SK-N-SH (cell line): ENCODE measurements around the gene C14orf132. TPM values are rescaled to one million over a fixed set of nuclear protein-coding genes. Genes with fewer than 3 reads are reported as not detected.

Experiments
- CTCF ChIA-PET: fragments of 300-600, 350-600 bp; formaldehyde crosslinking; extraction: SDS; loops from one replicate; lab custom pipeline; 2021; lab: Yijun Ruan, JAX
- POLR2A ChIA-PET: fragments of 350-600 bp; sonication (Branson Sonifier 250); formaldehyde crosslinking; extraction: SDS; loops from one replicate; lab custom pipeline; 2020; ENCODE audit warnings: antibody characterized with exemption, inconsistent platforms; lab: Yijun Ruan, JAX
- DNase-seq: peaks from one replicate; pipeline ENCODE4 v3.0.0; 2012
- H2AFZ ChIP-seq: fragments of 200-600 bp; sonication (generic); 2 replicates; pipeline ENCODE4 v1.8.1; 2016; ENCODE audit warnings: antibody characterized with exemption, mild to moderate bottlenecking, low read depth
- H3F3A ChIP-seq: fragments of 200-600 bp; sonication (generic); replicated peaks from 2 replicates; pipeline ENCODE3; 2016; ENCODE audit warnings: antibody characterized with exemption, mild to moderate bottlenecking; ENCODE audit not compliant: insufficient read depth
- H3K27ac ChIP-seq, 2 experiments: fragments of 200-500 bp in 1 of 2; fragments of 200-600 bp in 1 of 2; sonication (Bioruptor generic) in 1 of 2; sonication (generic), shearing (Covaris generic) in 1 of 2; 2 replicates each; pipeline versions ENCODE4 v1.5.1 to v1.6.1; 2014 to 2016; ENCODE audit warnings: low read depth in 2 of 2, inconsistent platforms in 1 of 2, low read length in 1 of 2, mild to moderate bottlenecking in 1 of 2, mixed read lengths in 1 of 2
- H3K27me3 ChIP-seq: fragments of 200-600 bp; sonication (generic), shearing (Covaris generic); 2 replicates; pipeline ENCODE4 v1.6.1; 2016; ENCODE audit warnings: mixed run types; ENCODE audit not compliant: insufficient read depth
- H3K36me3 ChIP-seq, 2 experiments: fragments of 200-500 bp in 1 of 2; fragments of 200-600 bp in 1 of 2; sonication (Bioruptor generic) in 1 of 2; sonication (generic) in 1 of 2; replicated peaks in 1 of 2; 2 replicates each; pipeline versions ENCODE3 to v1.5.1; 2014 to 2016; ENCODE audit warnings: low read length in 1 of 2, mild to moderate bottlenecking in 1 of 2; ENCODE audit not compliant: insufficient read depth in 2 of 2, control insufficient read depth in 1 of 2
- H3K4me1 ChIP-seq, 2 experiments: fragments of 200-500 bp in 1 of 2; fragments of 200-600 bp in 1 of 2; sonication (Bioruptor generic) in 1 of 2; sonication (generic), shearing (Covaris generic) in 1 of 2; 2 replicates each; pipeline versions ENCODE4 v1.5.1 to v1.6.1; 2014 to 2016; ENCODE audit warnings: low read depth in 1 of 2, low read length in 1 of 2, mixed run types in 1 of 2; ENCODE audit not compliant: insufficient read depth in 2 of 2, control insufficient read depth in 1 of 2
- H3K4me2 ChIP-seq: fragments of 200-600 bp; sonication (generic), shearing (Covaris generic); 2 replicates; pipeline ENCODE4 v1.6.1; 2017; ENCODE audit warnings: mixed run types
- H3K4me3 ChIP-seq, 2 experiments: fragments of 200-500 bp in 1 of 2; fragments of 200-600 bp in 1 of 2; sonication (Bioruptor generic) in 1 of 2; sonication (generic), shearing (Covaris generic) in 1 of 2; 2 replicates each; pipeline versions ENCODE4 v1.5.1 to v1.8.1; 2014 to 2016; ENCODE audit warnings: low read depth in 2 of 2, inconsistent platforms in 1 of 2, low read length in 1 of 2, mild to moderate bottlenecking in 1 of 2, mixed read lengths in 1 of 2, moderate library complexity in 1 of 2
- H3K79me2 ChIP-seq: fragments of 200-600 bp; sonication (generic); 2 replicates; pipeline ENCODE4 v1.8.1; 2017; ENCODE audit warnings: mild to moderate bottlenecking; ENCODE audit not compliant: insufficient read depth
- H3K9ac ChIP-seq: fragments of 200-600 bp; sonication (generic); 2 replicates; pipeline ENCODE4 v1.6.1; 2017; ENCODE audit warnings: mixed run types
- H3K9me2 ChIP-seq: fragments of 200-600 bp; sonication (generic); 2 replicates; pipeline ENCODE4 v1.6.1; 2017; ENCODE audit warnings: mixed run types
- H3K9me3 ChIP-seq: fragments of 200-600 bp; sonication (generic); 2 replicates; pipeline ENCODE4 v1.6.1; 2017; ENCODE audit warnings: mixed run types, mild to moderate bottlenecking, moderate library complexity
- H4K20me1 ChIP-seq: fragments of 200-600 bp; sonication (generic); 2 replicates; pipeline ENCODE4 v1.6.1; 2017; ENCODE audit warnings: mild to moderate bottlenecking, mixed run types; ENCODE audit not compliant: insufficient read depth
- CHD2 ChIP-seq: fragments of 150-350 bp; IDR thresholded peaks from 2 replicates; pipeline ENCODE4 v1.6.1; 2018; ENCODE audit warnings: low read length; ENCODE audit not compliant: partially characterized antibody
- EP300 ChIP-seq, 2 experiments: IDR thresholded peaks; 2 replicates each; pipeline versions ENCODE4 v1.4.0 to v1.6.1; 2012; ENCODE audit warnings: borderline replicate concordance in 1 of 2, low read depth in 1 of 2, low read length in 1 of 2
- EZH2phosphoT487 ChIP-seq: fragments of 200-600 bp; sonication (generic); IDR thresholded peaks from 2 replicates; pipeline ENCODE4 v1.6.1; 2017; ENCODE audit warnings: low read depth, mixed run types, mild to moderate bottlenecking, antibody characterized with exemption, moderate library complexity, borderline replicate concordance
- FOXM1 ChIP-seq: IDR thresholded peaks from 2 replicates; pipeline ENCODE4 v1.4.0; 2012; ENCODE audit warnings: low read depth, mild to moderate bottlenecking
- GATA2 ChIP-seq: sonication (generic); formaldehyde crosslinking; IDR thresholded peaks from 2 replicates; pipeline ENCODE4 v1.5.0; 2020; ENCODE audit warnings: mild to moderate bottlenecking, missing genetic modification reagents
- IRF3 ChIP-seq: fragments of 150-350 bp; IDR thresholded peaks from 2 replicates; pipeline ENCODE4 v1.6.1; 2016; ENCODE audit warnings: mild to moderate bottlenecking, low read depth, low read length
- MXI1 ChIP-seq: IDR thresholded peaks from 2 replicates; pipeline ENCODE4 v1.6.1; 2012; ENCODE audit warnings: mild to moderate bottlenecking, low read depth, low read length, improper control_type of control experiment
- NFIC ChIP-seq: IDR thresholded peaks from 2 replicates; pipeline ENCODE4 v1.4.0; 2012; ENCODE audit warnings: borderline replicate concordance
- NRF1 ChIP-seq: IDR thresholded peaks from 2 replicates; pipeline ENCODE4 v1.6.1; 2012; ENCODE audit warnings: low read depth, mild to moderate bottlenecking, low read length
- POLR2AphosphoS5 ChIP-seq: IDR thresholded peaks from 2 replicates; pipeline ENCODE4 v1.6.1; 2012; ENCODE audit warnings: low read depth, low read length
- RAD21 ChIP-seq: IDR thresholded peaks from 2 replicates; pipeline ENCODE4 v1.6.1; 2012; ENCODE audit warnings: mild to moderate bottlenecking, low read length
- RCOR1 ChIP-seq: fragments of 150-350 bp; IDR thresholded peaks from 2 replicates; pipeline ENCODE4 v1.6.1; 2017; ENCODE audit warnings: antibody characterized with exemption, low read length
- RFX5 ChIP-seq: IDR thresholded peaks from 2 replicates; pipeline ENCODE4 v1.6.1; 2012; ENCODE audit warnings: mild to moderate bottlenecking, improper control_type of control experiment, low read length
- RXRA ChIP-seq: IDR thresholded peaks from 2 replicates; pipeline ENCODE4 v1.4.0; 2012; ENCODE audit warnings: low read depth, mild to moderate bottlenecking, borderline replicate concordance
- SIN3A ChIP-seq: IDR thresholded peaks from 2 replicates; pipeline ENCODE4 v1.6.1; 2012; ENCODE audit warnings: low read depth, mild to moderate bottlenecking, low read length, moderate library complexity, borderline replicate concordance
- SMC3 ChIP-seq: IDR thresholded peaks from 2 replicates; pipeline ENCODE4 v1.6.1; 2012; ENCODE audit warnings: low read depth, low read length, improper control_type of control experiment
- TCF12 ChIP-seq: IDR thresholded peaks from 2 replicates; pipeline ENCODE4 v1.4.0; 2012
- TEAD4 ChIP-seq: IDR thresholded peaks from 2 replicates; pipeline ENCODE4 v1.4.0; 2012; ENCODE audit warnings: mild to moderate bottlenecking, borderline replicate concordance; ENCODE audit not compliant: insufficient read depth
- USF1 ChIP-seq: IDR thresholded peaks from 2 replicates; pipeline ENCODE4 v1.4.0; 2012; ENCODE audit warnings: low read depth, borderline replicate concordance
- USF2 ChIP-seq: fragments of 150-350 bp; IDR thresholded peaks from 2 replicates; pipeline ENCODE4 v1.6.1; 2017; ENCODE audit warnings: antibody characterized with exemption, low read length, low read depth, borderline replicate concordance
- YY1 ChIP-seq: IDR thresholded peaks from 2 replicates; pipeline ENCODE4 v1.4.0; 2012; ENCODE audit warnings: low read depth, mild to moderate bottlenecking
- WGBS: methylation state at CpG from one replicate; pipeline ENCODE4 v1.1.6; 2017; ENCODE audit warnings: low lambda C conversion rate; 5-methylcytosine and 5-hydroxymethylcytosine counted together
- polyA plus RNA-seq, 3 experiments: library from polyadenylated mRNA; depleted of rRNA; stranded (reverse); fragments of >200 nt; gene quantifications; 2 replicates each; pipeline ENCODE4 v1.2.3, GENCODE V29; 2012
- TF ChIP-seq, protein P1 (sequence below): IDR thresholded peaks from 2 replicates; pipeline ENCODE4; 2012
- TF ChIP-seq, protein P2 (sequence below): IDR thresholded peaks from 2 replicates; pipeline ENCODE4 v1.6.1; 2012; ENCODE audit warnings: mild to moderate bottlenecking, low read depth, low read length, moderate library complexity

The C14orf132 gene
- polyA plus RNA-seq, 1 of the 3 experiments (the other 2 are of a cell fraction) = 5.5 TPM

DNA sequence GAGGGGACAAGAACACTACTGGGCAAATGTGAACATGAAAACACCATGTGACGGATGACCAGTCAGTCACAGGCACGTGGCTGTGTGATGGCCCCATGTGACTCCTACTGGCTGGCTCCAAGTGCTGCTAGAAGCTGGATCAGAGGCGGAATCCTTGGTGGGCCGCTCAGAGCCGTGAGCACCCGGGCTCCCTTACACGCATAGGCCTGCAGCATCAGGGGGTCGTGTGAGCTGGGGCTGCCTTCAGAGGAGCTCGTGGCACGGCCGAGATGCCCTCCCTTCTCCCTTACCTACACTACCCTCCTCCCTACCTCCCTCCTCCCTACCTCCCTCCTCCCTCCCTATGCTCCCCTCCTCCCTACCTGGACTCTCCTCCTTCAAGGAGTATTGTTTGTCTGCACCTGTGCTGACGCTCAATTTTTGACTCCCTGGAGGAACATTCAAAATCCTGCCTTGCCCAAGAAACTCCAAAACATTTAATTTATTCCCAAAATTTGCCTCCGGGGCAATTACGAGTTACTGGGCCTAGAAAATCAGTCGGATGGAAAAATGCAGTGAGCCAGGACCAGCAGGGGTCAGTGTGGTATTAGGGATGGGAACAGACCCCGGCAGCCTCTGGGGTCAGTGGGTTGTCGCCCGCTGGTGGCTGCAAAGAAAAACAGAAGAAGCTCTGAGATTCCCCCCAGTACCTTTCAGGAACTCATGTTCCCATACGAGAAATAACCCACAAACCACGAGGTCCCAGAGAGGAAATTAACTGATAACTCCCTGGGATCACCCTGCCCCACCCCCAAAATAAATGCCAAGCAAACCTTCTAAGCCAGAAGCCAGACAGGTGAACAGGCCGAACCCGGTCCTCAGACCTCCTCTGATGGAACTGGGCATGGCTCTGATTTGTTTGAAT lies 61.3 kb downstream of the C14orf132 start:
- Histone ChIP-seq H4K20me1 (no peaks in the 10 kb centered on the region), H3K4me1 (peaks cover 10 to 52% of the 10 kb centered on the region in 2 experiments; a peak in 2 of 4 replicates), H3K9me3 (no peaks in the 10 kb centered on the region), H3K36me3 (no peaks in the 10 kb centered on the region), H3K4me2 (no peak overlapping the region), H3K4me3 (peak overlapping the region in 1 of 2 experiments; percentile 45; a peak in 1 of 4 replicates), H3F3A (no peaks in the 10 kb centered on the region), H3K9ac (no peak overlapping the region), H2AFZ (no peak overlapping the region), H3K27me3 (no peaks in the 10 kb centered on the region), H3K79me2 (no peaks in the 10 kb centered on the region), H3K9me2 (no peaks in the 10 kb centered on the region), H3K27ac (no peak overlapping the region)
- ChIA-PET CTCF (interaction anchor here (0.6 to 37.1 kb wide), 103 partner anchors 10 to 658 kb away, joined by 3 to 920 read pairs (median 4); partner anchors contain the start of genes AK7, BDKRB1, BDKRB2 and C14orf132), POLR2A (interaction anchor here (0.8 to 1.0 kb wide), 2 partner anchors 20 to 175 kb away, joined by 3 to 8 read pairs; no protein-coding TSS in a partner anchor)
- 33% methylated on average over 21 of the region's 22 CpGs for WGBS
- DNase-seq = peak; percentile 81
- TF ChIP-seq NFIC = no peak
- no peak for TF ChIP-seq TEAD4
- TF ChIP-seq, protein P1, sequence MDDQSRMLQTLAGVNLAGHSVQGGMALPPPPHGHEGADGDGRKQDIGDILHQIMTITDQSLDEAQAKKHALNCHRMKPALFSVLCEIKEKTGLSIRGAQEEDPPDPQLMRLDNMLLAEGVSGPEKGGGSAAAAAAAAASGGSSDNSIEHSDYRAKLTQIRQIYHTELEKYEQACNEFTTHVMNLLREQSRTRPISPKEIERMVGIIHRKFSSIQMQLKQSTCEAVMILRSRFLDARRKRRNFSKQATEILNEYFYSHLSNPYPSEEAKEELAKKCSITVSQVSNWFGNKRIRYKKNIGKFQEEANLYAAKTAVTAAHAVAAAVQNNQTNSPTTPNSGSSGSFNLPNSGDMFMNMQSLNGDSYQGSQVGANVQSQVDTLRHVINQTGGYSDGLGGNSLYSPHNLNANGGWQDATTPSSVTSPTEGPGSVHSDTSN = no peak
- TF ChIP-seq POLR2AphosphoS5 = no peak
- TF ChIP-seq GATA2 (CRISPR knock-in tag) = no peak
- no peak for TF ChIP-seq TCF12
- TF ChIP-seq RFX5 = no peak
- peak; percentile 13; the same call in 1 of the 2 replicates for TF ChIP-seq USF1
- TF ChIP-seq RCOR1 = no peak
- TF ChIP-seq YY1 = no peak
- peak; percentile 34; the same call in 1 of the 2 replicates for TF ChIP-seq NRF1
- no peak for TF ChIP-seq EP300 (IDR thresholded peaks at IDR 0.05; ENCODE audit: borderline replicate concordance in 1 of 2, low read depth in 1 of 2, low read length in 1 of 2)
- TF ChIP-seq USF2 = no peak
- TF ChIP-seq, protein P2, sequence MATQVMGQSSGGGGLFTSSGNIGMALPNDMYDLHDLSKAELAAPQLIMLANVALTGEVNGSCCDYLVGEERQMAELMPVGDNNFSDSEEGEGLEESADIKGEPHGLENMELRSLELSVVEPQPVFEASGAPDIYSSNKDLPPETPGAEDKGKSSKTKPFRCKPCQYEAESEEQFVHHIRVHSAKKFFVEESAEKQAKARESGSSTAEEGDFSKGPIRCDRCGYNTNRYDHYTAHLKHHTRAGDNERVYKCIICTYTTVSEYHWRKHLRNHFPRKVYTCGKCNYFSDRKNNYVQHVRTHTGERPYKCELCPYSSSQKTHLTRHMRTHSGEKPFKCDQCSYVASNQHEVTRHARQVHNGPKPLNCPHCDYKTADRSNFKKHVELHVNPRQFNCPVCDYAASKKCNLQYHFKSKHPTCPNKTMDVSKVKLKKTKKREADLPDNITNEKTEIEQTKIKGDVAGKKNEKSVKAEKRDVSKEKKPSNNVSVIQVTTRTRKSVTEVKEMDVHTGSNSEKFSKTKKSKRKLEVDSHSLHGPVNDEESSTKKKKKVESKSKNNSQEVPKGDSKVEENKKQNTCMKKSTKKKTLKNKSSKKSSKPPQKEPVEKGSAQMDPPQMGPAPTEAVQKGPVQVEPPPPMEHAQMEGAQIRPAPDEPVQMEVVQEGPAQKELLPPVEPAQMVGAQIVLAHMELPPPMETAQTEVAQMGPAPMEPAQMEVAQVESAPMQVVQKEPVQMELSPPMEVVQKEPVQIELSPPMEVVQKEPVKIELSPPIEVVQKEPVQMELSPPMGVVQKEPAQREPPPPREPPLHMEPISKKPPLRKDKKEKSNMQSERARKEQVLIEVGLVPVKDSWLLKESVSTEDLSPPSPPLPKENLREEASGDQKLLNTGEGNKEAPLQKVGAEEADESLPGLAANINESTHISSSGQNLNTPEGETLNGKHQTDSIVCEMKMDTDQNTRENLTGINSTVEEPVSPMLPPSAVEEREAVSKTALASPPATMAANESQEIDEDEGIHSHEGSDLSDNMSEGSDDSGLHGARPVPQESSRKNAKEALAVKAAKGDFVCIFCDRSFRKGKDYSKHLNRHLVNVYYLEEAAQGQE = no peak
- peak; percentile 49; the same call in 1 of the 2 replicates for TF ChIP-seq MXI1
- peak; percentile 100 for TF ChIP-seq RAD21
- TF ChIP-seq RXRA = peak; percentile 50; the same call in 1 of the 2 replicates
- TF ChIP-seq EZH2phosphoT487 = no peak
- peak; percentile 67 for TF ChIP-seq CHD2
- peak; percentile 100 for TF ChIP-seq SMC3
- no peak for TF ChIP-seq FOXM1
- TF ChIP-seq SIN3A = 0 out of 2 replicates have a peak, but pooled peaks have one; percentile 52
- TF ChIP-seq IRF3 = no peak
